HG02981 (cell line): ENCODE results near the gene SDR9C7.
"Not testable (repeated sequence)": the region's sequence is repeated elsewhere in the genome, so short reads cannot be mapped to it uniquely, and the experiment has no call there.

Experiments
- ATAC-seq: cut with Tn5 transposase; IDR thresholded peaks from one replicate; pipeline ENCODE4 v1.9.1; 2021; ENCODE audit warnings: mild to moderate bottlenecking, moderate library complexity; ENCODE audit not compliant: unreplicated experiment

Gene SDR9C7

GRCh38 chr12:56918139-56918538, 16.1 kb downstream of the SDR9C7 start:
- not testable (repeated sequence) for ATAC-seq

DNA sequence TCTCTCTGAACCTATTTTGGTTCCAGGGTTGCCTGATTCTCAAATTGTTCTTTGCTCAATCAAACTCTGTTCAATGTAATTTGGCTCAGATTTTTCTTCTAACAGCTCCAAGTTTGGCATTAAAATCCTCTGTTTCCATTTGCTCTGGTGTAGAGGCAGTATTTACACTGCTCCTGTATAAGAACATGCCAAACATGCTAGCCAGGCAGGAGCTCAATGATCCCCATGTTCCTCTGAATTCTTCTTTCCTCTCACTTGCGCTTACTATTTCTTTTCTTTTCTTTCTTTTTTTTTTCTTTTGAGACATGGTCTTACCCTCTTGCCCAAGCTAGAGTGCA, 17.2 kb downstream of the SDR9C7 start:
- ATAC-seq: no peak

- ATAC-seq: no peak
These were observed 17.8 kb downstream of the SDR9C7 start for GRCh38 chr12:56916296-56916995.

GRCh38 chr12:56914724-56915123, 19.5 kb downstream of the SDR9C7 start:
- no peak for ATAC-seq

DNA sequence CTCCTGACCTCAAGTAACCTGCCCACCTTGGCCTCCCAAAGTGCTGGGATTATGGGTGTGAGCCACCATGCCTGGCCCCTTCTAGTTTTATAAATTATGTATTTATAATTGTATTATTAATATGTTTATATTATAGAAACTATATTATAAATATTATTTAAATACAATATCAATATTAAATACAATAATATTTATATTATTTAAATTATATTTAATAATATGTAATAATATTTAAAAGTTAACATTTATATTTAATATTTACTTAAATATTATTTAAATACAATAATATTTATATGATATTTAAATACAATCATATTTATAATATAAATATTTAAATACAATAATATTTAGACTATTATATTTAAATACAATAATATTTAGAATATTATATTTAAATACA, 20.0 kb downstream of the SDR9C7 start:
- no peak for ATAC-seq

DNA sequence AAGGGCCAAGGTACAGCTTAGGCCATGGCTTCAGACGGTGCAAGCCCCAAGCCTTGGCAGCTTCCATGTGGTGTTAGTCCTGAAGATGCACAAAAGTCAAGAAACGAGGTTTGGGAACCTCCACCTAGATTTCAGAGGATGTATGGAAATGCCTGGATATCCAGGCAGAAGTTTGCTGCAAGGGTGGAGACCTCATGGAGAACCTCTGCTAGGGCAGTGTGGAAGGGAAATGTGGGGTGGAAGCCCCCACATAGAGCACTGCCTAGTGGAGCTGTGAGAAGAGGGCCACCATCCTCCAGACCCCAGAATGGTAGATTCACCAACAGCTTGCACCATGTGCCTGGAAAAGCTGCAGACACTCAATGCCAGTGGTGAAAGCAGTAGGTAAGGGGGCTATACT, 24.8 kb downstream of the SDR9C7 start:
- ATAC-seq: not testable (repeated sequence)

GRCh38 chr12:56908136-56908535, 26.1 kb downstream of the SDR9C7 start:
- ATAC-seq: no peak

DNA sequence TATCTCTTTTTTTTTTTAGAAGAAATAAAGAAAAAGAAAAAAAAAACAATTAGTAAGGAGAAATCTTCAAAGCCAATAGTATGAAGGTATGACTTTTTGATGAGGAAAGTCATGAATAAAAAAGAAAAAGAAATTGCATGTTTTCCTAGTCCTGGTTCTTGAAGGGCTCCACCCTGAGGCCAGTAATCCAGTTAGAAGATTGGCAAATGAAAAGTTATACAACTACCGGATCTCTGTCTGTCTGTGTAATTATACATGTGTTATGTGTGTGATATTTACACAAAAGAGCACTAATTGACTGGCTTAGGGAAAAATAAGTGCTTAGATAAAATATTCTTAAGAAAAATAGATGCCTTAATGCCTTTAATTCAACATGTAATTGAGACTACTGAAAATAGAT, 28.4 kb downstream of the SDR9C7 start:
- ATAC-seq: no peak

DNA sequence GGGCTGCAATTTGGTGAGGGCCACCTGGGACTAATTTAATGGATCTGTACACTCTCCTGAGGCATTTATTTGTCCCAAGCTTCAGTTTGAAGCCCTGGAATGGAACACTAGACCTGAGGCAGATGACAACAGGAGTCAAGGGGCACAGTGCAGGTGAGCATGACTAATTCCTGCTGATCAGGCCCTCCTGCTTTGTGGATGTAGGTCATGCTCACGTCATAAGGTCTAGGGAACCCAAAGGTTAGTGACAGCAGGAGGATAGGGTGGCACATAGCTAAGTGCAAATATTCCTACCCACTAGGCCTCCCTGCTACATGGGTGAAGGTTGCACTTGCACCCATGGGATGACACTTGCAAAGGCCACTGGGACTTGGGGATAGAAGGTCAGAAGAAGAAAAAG, 30.8 kb downstream of the SDR9C7 start:
- ATAC-seq: no peak

DNA sequence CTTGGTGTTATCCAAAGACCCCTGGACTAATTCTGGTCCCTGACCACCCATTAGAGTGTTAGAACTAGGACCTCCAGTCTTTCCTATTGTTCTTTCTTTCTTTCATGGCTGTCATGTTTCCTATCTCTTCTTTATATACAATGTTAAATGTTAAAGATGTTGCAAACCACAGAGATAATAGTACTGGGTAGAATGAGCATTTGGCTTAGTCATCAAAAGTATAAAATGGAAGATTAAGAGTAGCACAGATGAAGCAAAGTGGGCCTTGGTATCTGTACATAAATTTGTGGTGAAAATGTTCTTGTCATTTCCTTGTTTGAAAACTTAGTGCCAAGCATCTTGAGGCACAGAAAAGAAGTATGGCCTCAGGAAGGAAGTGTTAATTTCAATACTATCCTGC, 32.9 kb downstream of the SDR9C7 start:
- ATAC-seq: not testable (repeated sequence)

GRCh38 chr12:56900583-56900982, 33.6 kb downstream of the SDR9C7 start:
- ATAC-seq: no peak

DNA sequence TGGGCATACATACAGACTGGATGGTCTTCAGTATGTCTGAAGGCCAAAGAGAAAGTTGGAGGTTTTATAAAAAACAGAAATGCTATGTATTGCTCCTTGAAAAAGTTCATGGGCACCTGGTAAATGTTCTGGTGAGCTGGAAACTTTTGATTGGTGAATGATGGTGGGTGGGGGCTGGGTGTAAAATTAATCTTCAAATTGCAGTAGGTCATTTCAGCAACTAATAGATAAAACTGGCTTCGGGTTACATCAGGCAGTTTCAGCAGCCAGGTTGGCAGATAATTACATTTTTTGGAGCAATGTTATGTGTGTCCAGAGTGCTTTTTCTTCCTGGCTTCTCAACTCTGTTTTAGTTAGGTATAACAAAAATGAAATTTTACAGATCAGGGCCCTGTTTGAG, 35.3 kb downstream of the SDR9C7 start:
- ATAC-seq: no peak

GRCh38 chr12:56897844-56898361, 36.3 kb downstream of the SDR9C7 start:
- ATAC-seq: no peak

DNA sequence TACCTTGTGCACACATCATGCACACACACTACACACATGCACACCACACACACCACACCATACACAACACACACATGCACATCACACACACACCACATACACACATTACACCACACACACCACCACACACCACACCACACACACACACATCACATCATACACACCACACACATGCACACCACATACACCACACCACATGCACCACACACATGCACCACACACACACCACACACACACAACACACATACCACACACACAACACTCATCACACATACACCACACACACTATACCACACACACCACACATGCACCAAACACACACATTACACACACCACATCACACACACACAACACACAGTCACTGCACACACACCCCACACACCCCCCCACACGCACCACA, 38.1 kb downstream of the SDR9C7 start:
- no peak for ATAC-seq

- no peak for ATAC-seq
These were observed 39.4 kb downstream of the SDR9C7 start for GRCh38 chr12:56894698-56895368.

GRCh38 chr12:56891885-56892284, 42.3 kb downstream of the SDR9C7 start:
- ATAC-seq: not testable (repeated sequence)

DNA sequence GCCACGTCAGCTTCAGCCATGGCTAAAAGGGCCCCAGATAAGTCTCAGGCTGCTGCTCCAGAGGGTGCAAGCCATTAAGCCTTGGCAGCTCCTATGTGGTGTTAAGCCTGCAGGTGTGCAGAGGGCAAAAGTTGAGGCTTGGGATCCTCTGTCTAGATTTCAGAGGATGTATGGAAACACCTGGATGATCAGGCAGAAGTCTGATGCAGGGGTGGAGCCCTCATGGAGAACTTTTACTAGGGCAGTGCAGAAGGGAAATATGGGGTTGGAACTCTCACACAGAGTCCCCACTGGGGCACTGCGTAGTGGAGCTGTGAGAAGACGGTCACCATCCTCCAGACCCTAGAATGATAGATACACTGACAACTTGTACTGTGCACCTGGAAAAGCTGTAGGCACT, 47.9 kb downstream of the SDR9C7 start:
- ATAC-seq: no peak

DNA sequence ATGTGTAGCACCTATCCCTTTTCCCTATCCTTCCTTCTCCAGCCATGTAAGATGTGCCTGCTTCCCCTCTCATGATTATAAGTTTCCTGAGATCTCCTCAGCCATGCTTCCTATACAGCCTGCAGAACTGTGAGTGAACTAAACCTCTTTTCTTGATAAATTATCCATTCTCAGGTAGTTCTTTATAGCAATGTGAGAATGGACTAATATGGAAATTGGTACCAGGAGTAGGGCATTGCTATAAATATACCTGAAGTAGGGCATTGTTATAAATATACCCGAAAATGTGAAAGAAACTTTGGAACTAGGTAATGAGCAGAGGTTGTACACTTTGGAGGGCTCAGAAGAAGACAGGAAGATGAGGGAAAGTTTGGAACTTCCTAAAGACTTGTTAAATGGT, 48.9 kb downstream of the SDR9C7 start:
- no peak for ATAC-seq

DNA sequence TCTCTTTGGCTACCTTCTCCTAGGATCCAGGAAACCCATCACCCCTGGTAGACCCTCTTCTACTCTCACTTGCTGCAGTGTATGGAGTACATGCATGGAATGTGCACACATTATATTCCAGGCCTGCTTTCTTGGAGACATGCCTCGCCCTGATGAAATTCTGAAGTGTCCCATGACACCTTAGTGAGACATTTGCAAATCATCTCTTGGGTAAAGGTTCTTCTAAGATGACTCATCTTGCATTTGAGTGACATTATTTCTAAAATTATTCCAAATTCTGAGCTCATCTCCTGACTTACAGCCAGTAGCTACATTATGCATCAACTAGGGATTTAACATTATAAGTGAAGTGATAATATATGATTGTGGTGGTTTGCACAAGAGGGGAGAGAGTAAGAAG, 49.8 kb downstream of the SDR9C7 start:
- no peak for ATAC-seq

- not testable (repeated sequence) for ATAC-seq
These were observed 51.8 kb downstream of the SDR9C7 start for GRCh38 chr12:56882407-56882806.

DNA sequence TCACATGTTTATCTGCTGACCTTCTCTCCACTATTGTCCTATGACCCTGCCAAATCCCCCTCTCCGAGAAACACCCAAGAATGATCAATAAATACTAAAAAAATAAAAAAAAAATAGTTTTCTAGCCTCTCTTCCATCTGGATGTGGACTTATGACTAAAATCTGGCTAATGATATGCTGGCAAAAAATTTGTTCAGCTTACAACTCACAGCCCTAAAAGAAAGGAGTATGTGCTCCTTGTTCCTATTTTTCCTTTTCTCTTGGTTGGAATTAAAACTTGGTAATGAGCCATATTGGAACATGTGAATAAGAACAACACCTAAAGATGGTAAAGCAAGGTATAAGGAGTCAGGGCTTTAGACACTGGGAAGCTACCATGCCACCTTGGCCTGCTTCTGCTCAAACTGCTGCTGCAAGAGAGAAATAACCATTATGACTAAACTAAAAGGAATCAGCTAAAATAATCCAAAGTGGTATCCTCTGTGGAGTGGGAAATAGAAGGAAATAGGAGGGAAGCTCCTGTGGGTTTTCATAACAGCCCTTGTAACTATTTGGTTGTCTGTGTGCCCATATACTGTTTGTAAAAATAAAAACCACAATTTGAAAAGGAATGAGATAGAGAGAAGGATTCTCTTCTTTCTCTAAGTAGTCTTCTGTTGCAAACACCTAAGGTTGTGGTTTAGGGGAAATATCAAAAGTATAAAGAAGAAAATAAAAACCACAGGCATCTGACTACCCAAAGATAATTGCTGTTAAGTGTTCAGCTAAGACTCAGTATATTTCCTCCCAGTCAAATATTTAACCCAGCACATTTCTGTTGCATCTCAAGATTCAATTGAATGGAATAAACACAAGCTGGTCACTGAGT, 53.8 kb downstream of the SDR9C7 start:
- ATAC-seq: no peak
